Measurements from ENCODE around the gene ITCH. TPM values are rescaled to one million over a fixed set of nuclear protein-coding genes. Genes with fewer than 3 reads are reported as not detected.
"Not testable (repeated sequence)": the region's sequence is repeated elsewhere in the genome, so short reads cannot be mapped to it uniquely, and the experiment has no call there.

ITCH gene
- total RNA-seq, 1 experiment from 2014 or later, result 138 TPM

GRCh38 chr20:34334654-34335407 is 28.2 kb upstream of the ITCH start:
- Mint-ChIP-seq H3K27me3 (ENCODE audit: insufficient read depth, unreplicated experiment) (no peaks in the 10 kb centered on the region), H3K4me3 (ENCODE audit: unreplicated experiment) (no peak overlapping the region), H3K36me3 (ENCODE audit: insufficient read depth, unreplicated experiment) (no peaks in the 10 kb centered on the region), H3K27ac (ENCODE audit: unreplicated experiment) (peak overlapping the region; percentile 56), H3K4me1 (ENCODE audit: low read depth, unreplicated experiment) (peaks cover 25% of the 10 kb centered on the region), H3K9me3 (ENCODE audit: unreplicated experiment) (no peaks in the 10 kb centered on the region)
- DNase-seq, result no peak
- BruUV-seq (replicated peaks), result no TSS peak
- intact Hi-C loops (cut with micrococcal nuclease; ENCODE audit: unreplicated experiment), result no loop called here
- H3K27me3 ChIP-seq (replicated peaks; ENCODE audit: control insufficient read depth, insufficient read depth, low read length), result no peaks in the 10 kb centered on the region
- no peaks in the 10 kb centered on the region for H3K9me3 ChIP-seq
- no peaks in the 10 kb centered on the region for H3K36me3 ChIP-seq (ENCODE audit: control insufficient read depth, insufficient read depth, low read length)
- peaks cover 19% of the 10 kb centered on the region for H3K4me1 ChIP-seq
- TF ChIP-seq CTCF (IDR thresholded peaks at IDR 0.05; ENCODE audit: insufficient read depth in 1 of 2, low read depth in 1 of 2, low read length in 1 of 2, severe bottlenecking in 1 of 2, unreplicated experiment in 1 of 2), result no peak
- POLR2A ChIA-PET, result interaction anchor here (0.6 to 0.8 kb wide), 2 partner anchors 9 to 88 kb away, joined by 3 to 4 read pairs; no protein-coding TSS in a partner anchor
- no peak overlapping the region for H3K4me3 ChIP-seq (ENCODE audit: low read depth, low read length)
- CTCF ChIA-PET, result interaction anchor here (7.6 kb wide), 1 partner anchor 23 kb away, joined by 58 read pairs; no protein-coding TSS in a partner anchor

GRCh38 chr20:34337544-34337943 is 25.5 kb upstream of the ITCH start:
- BruUV-seq (replicated peaks), result no TSS peak
- peaks cover 19% of the 10 kb centered on the region for H3K4me1 ChIP-seq
- no peak for TF ChIP-seq CTCF (IDR thresholded peaks at IDR 0.05; ENCODE audit: insufficient read depth in 1 of 2, low read depth in 1 of 2, low read length in 1 of 2, severe bottlenecking in 1 of 2, unreplicated experiment in 1 of 2)
- Mint-ChIP-seq H3K9me3 (ENCODE audit: unreplicated experiment) (no peaks in the 10 kb centered on the region), H3K36me3 (ENCODE audit: insufficient read depth, unreplicated experiment) (no peaks in the 10 kb centered on the region), H3K27me3 (ENCODE audit: insufficient read depth, unreplicated experiment) (no peaks in the 10 kb centered on the region), H3K27ac (ENCODE audit: unreplicated experiment) (no peak overlapping the region), H3K4me1 (ENCODE audit: low read depth, unreplicated experiment) (peaks cover 20% of the 10 kb centered on the region), H3K4me3 (ENCODE audit: unreplicated experiment) (no peak overlapping the region)
- no peaks in the 10 kb centered on the region for H3K9me3 ChIP-seq
- no peak overlapping the region for H3K4me3 ChIP-seq (ENCODE audit: low read depth, low read length)
- DNase-seq, result no peak
- POLR2A ChIA-PET, result interaction anchor here (0.5 to 2.3 kb wide), 3 partner anchors 25 to 525 kb away, joined by 3 to 15 read pairs (median 4); partner anchors contain the start of gene ITCH
- no peaks in the 10 kb centered on the region for H3K36me3 ChIP-seq (ENCODE audit: control insufficient read depth, insufficient read depth, low read length)
- intact Hi-C loops (cut with micrococcal nuclease; ENCODE audit: unreplicated experiment), result no loop called here
- CTCF ChIA-PET, result interaction anchor here (0.5 to 7.6 kb wide), 2 partner anchors 26 to 748 kb away, joined by 3 to 58 read pairs; no protein-coding TSS in a partner anchor
- no peaks in the 10 kb centered on the region for H3K27me3 ChIP-seq (replicated peaks; ENCODE audit: control insufficient read depth, insufficient read depth, low read length)

GRCh38 chr20:34337982-34338726 is 24.9 kb upstream of the ITCH start:
- H3K36me3 Mint-ChIP-seq (ENCODE audit: insufficient read depth, unreplicated experiment), result no peaks in the 10 kb centered on the region
- Histone ChIP-seq H3K36me3 (ENCODE audit: control insufficient read depth, insufficient read depth, low read length) (no peaks in the 10 kb centered on the region), H3K4me1 (peaks cover 25% of the 10 kb centered on the region), H3K4me3 (ENCODE audit: low read depth, low read length) (no peak overlapping the region), H3K9me3 (no peaks in the 10 kb centered on the region), H3K27me3 (replicated peaks; ENCODE audit: control insufficient read depth, insufficient read depth, low read length) (no peaks in the 10 kb centered on the region)
- no peak overlapping the region for H3K4me3 Mint-ChIP-seq (ENCODE audit: unreplicated experiment)
- ChIA-PET POLR2A (interaction anchor here (0.5 to 0.7 kb wide), 2 partner anchors 25 to 525 kb away, joined by 3 to 4 read pairs; partner anchors contain the start of gene ITCH), CTCF (interaction anchor here (0.5 to 7.6 kb wide), 4 partner anchors 26 to 748 kb away, joined by 3 to 58 read pairs (median 3); no protein-coding TSS in a partner anchor)
- no peaks in the 10 kb centered on the region for H3K27me3 Mint-ChIP-seq (ENCODE audit: insufficient read depth, unreplicated experiment)
- H3K9me3 Mint-ChIP-seq (ENCODE audit: unreplicated experiment), result no peaks in the 10 kb centered on the region
- no peak for TF ChIP-seq CTCF (IDR thresholded peaks at IDR 0.05; ENCODE audit: insufficient read depth in 1 of 2, low read depth in 1 of 2, low read length in 1 of 2, severe bottlenecking in 1 of 2, unreplicated experiment in 1 of 2)
- peaks cover 20% of the 10 kb centered on the region for H3K4me1 Mint-ChIP-seq (ENCODE audit: low read depth, unreplicated experiment)
- intact Hi-C loops (cut with micrococcal nuclease; ENCODE audit: unreplicated experiment), result no loop called here
- BruUV-seq (replicated peaks), result no TSS peak
- DNase-seq, result no peak
- H3K27ac Mint-ChIP-seq (ENCODE audit: unreplicated experiment), result no peak overlapping the region

GRCh38 chr20:34340726-34341125 is 22.3 kb upstream of the ITCH start:
- H3K4me3 ChIP-seq (ENCODE audit: low read depth, low read length); H3K27me3 ChIP-seq (replicated peaks; ENCODE audit: control insufficient read depth, insufficient read depth, low read length); H3K27me3 Mint-ChIP-seq (ENCODE audit: insufficient read depth, unreplicated experiment); H3K9me3 ChIP-seq; H3K27ac Mint-ChIP-seq (ENCODE audit: unreplicated experiment); H3K9me3 Mint-ChIP-seq (ENCODE audit: unreplicated experiment); POLR2A ChIA-PET; DNase-seq; H3K36me3 ChIP-seq (ENCODE audit: control insufficient read depth, insufficient read depth, low read length); H3K36me3 Mint-ChIP-seq (ENCODE audit: insufficient read depth, unreplicated experiment); BruUV-seq (replicated peaks); H3K4me3 Mint-ChIP-seq (ENCODE audit: unreplicated experiment); intact Hi-C loops (cut with micrococcal nuclease; ENCODE audit: unreplicated experiment): not testable (repeated sequence)
- peaks cover 34% of the 10 kb centered on the region for H3K4me1 ChIP-seq
- CTCF ChIA-PET, result interaction anchor here (1.8 kb wide), 1 partner anchor 28 kb away, joined by 4 read pairs; no protein-coding TSS in a partner anchor
- peaks cover 22% of the 10 kb centered on the region for H3K4me1 Mint-ChIP-seq (ENCODE audit: low read depth, unreplicated experiment)
